Mammary epithelial cell (primary cell): ENCODE data around the gene DAP.

Source experiments
- EZH2 ChIP-seq: IDR thresholded peaks from 2 replicates; pipeline ENCODE4 v1.6.1; 2012; ENCODE audit warnings: low read length, inconsistent platforms, borderline replicate concordance
- TF ChIP-seq, protein P1 (sequence below), 2 donors: IDR thresholded peaks in 1 of 2; conservative IDR thresholded peaks in 1 of 2; 2 replicates each; pipeline ENCODE4 v1.5.1; 2011 to 2012; ENCODE audit warnings: inconsistent platforms in 2 of 2, low read length in 2 of 2, mild to moderate bottlenecking in 2 of 2, control low read depth in 1 of 2, low read depth in 1 of 2; ENCODE audit not compliant: insufficient read depth in 1 of 2; ENCODE audit errors: extremely low read depth in 1 of 2

GRCh38 chr5:10793785-10794184, 32.8 kb upstream of the DAP start:
- TF ChIP-seq, protein P1, sequence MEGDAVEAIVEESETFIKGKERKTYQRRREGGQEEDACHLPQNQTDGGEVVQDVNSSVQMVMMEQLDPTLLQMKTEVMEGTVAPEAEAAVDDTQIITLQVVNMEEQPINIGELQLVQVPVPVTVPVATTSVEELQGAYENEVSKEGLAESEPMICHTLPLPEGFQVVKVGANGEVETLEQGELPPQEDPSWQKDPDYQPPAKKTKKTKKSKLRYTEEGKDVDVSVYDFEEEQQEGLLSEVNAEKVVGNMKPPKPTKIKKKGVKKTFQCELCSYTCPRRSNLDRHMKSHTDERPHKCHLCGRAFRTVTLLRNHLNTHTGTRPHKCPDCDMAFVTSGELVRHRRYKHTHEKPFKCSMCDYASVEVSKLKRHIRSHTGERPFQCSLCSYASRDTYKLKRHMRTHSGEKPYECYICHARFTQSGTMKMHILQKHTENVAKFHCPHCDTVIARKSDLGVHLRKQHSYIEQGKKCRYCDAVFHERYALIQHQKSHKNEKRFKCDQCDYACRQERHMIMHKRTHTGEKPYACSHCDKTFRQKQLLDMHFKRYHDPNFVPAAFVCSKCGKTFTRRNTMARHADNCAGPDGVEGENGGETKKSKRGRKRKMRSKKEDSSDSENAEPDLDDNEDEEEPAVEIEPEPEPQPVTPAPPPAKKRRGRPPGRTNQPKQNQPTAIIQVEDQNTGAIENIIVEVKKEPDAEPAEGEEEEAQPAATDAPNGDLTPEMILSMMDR (conservative IDR thresholded peaks at IDR 0.05 in 1 of 2, IDR thresholded peaks at IDR 0.05 in 1 of 2; ENCODE audit: extremely low read depth in 1 of 2, insufficient read depth in 1 of 2, low read depth in 1 of 2, low read length in 2 of 2): no peak
- TF ChIP-seq EZH2: no peak
